Suprapubic skin (tissue), 4 donors: ENCODE measurements around the gene LARP4. TPM values are rescaled to one million over a fixed set of nuclear protein-coding genes. Genes with fewer than 3 reads are reported as not detected.
"Not testable (repeated sequence)": the region's sequence is repeated elsewhere in the genome, so short reads cannot be mapped to it uniquely, and the experiment has no call there.

Source experiments
- DNase-seq, 2 donors: peaks; one replicate each; pipeline ENCODE4 v3.0.0-alpha.2; 2019; ENCODE audit warnings: low spot score in 2 of 2
- H3K27ac ChIP-seq: fragments of 200-600 bp; sonication (generic); one replicate; pipeline ENCODE4 v1.5.1; 2019
- H3K27me3 ChIP-seq: fragments of 200-600 bp; sonication (generic); one replicate; pipeline ENCODE4 v1.5.1; 2019
- H3K36me3 ChIP-seq: fragments of 200-600 bp; sonication (generic); one replicate; pipeline ENCODE4 v1.5.1; 2019
- H3K4me1 ChIP-seq: fragments of 200-600 bp; sonication (generic); one replicate; pipeline ENCODE4 v1.5.1; 2019
- H3K4me3 ChIP-seq: fragments of 200-600 bp; sonication (generic); one replicate; pipeline ENCODE4 v1.5.1; 2019; ENCODE audit warnings: mild to moderate bottlenecking
- H3K9me3 ChIP-seq: fragments of 200-600 bp; sonication (generic); one replicate; pipeline ENCODE4 v1.5.1; 2019
- EP300 ChIP-seq: sonication (generic); formaldehyde crosslinking; IDR thresholded peaks from one replicate; pipeline ENCODE4 v1.6.1; 2017; ENCODE audit warnings: antibody characterized with exemption
- POLR2A ChIP-seq, 2 donors: fragments of 450-650 bp; IDR thresholded peaks; one replicate each; pipeline ENCODE4 v1.6.1; 2017; ENCODE audit warnings: antibody characterized with exemption in 2 of 2, mild to moderate bottlenecking in 2 of 2, moderate library complexity in 2 of 2
- POLR2AphosphoS5 ChIP-seq, 3 donors: sonication (generic); formaldehyde crosslinking; IDR thresholded peaks; one replicate each; pipeline ENCODE4 v1.6.1; 2017; ENCODE audit warnings: antibody characterized with exemption in 3 of 3
- WGBS: methylation state at CpG from one replicate; pipeline ENCODE4 v1.1.5; 2018; 5-methylcytosine and 5-hydroxymethylcytosine counted together
- total RNA-seq, 4 donors: library from RNA; depleted of rRNA; stranded (reverse); fragments of >200 nt; gene quantifications; one replicate each; pipeline ENCODE4 v1.1.0, GENCODE V29; 2016
- TF ChIP-seq, protein P1 (sequence below), 2 donors: fragments of 200-600 bp in 1 of 2; fragments of 450-650 bp in 1 of 2; sonication (generic) in 1 of 2; IDR thresholded peaks; one replicate each; pipeline ENCODE4 v1.5.1; 2016 to 2019; ENCODE audit warnings: antibody characterized with exemption in 2 of 2, mild to moderate bottlenecking in 1 of 2, moderate library complexity in 1 of 2

Gene LARP4
- total RNA-seq, 4 donors from 2014 or later = 23.5 to 43.0 (median 26.9) TPM

DNA sequence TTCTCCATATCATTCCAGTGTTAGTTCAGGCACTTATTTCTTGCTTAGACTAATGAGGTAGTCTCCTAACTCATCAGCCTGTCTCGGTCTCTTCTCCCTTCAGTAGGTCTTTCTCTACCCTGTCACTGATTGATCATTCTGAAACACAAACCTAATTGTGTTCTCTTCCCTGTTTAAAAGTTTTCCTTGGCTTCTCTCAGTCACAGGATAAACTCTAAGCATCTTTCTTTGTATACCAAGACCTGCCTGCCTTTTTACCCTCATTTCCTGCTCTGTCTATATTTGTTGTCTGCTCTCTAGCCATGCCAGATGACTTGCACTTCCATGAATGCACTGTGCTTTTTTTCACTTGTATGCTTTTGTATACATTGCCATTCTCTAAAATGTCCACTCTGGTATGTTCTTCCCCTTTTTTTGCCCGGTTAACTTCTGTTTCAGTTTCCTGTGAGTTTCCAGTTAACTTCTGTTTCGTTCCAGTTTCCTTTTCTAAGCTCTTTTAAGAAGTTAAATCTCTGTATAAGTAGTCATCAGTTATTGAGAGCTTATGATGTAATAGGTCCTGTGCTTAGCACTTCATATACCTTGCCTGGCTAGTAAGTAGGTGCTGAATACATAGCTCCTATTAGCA is 116.8 kb downstream of the LARP4 start:
- Histone ChIP-seq H3K27ac (peak overlapping the region; percentile 66), H3K27me3 (no peaks in the 10 kb centered on the region), H3K9me3 (no peaks in the 10 kb centered on the region), H3K36me3 (no peaks in the 10 kb centered on the region), H3K4me3 (no peak overlapping the region), H3K4me1 (peaks cover 53% of the 10 kb centered on the region)
- WGBS = 42% methylated on average over 3 of the region's 3 CpGs
- TF ChIP-seq, protein P1, sequence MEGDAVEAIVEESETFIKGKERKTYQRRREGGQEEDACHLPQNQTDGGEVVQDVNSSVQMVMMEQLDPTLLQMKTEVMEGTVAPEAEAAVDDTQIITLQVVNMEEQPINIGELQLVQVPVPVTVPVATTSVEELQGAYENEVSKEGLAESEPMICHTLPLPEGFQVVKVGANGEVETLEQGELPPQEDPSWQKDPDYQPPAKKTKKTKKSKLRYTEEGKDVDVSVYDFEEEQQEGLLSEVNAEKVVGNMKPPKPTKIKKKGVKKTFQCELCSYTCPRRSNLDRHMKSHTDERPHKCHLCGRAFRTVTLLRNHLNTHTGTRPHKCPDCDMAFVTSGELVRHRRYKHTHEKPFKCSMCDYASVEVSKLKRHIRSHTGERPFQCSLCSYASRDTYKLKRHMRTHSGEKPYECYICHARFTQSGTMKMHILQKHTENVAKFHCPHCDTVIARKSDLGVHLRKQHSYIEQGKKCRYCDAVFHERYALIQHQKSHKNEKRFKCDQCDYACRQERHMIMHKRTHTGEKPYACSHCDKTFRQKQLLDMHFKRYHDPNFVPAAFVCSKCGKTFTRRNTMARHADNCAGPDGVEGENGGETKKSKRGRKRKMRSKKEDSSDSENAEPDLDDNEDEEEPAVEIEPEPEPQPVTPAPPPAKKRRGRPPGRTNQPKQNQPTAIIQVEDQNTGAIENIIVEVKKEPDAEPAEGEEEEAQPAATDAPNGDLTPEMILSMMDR (IDR thresholded peaks at IDR 0.05) = no peak
- TF ChIP-seq POLR2AphosphoS5 (IDR thresholded peaks at IDR 0.05) = no peak
- no peak for TF ChIP-seq EP300
- no peak for TF ChIP-seq POLR2A (IDR thresholded peaks at IDR 0.05)
- DNase-seq = no peak

DNA sequence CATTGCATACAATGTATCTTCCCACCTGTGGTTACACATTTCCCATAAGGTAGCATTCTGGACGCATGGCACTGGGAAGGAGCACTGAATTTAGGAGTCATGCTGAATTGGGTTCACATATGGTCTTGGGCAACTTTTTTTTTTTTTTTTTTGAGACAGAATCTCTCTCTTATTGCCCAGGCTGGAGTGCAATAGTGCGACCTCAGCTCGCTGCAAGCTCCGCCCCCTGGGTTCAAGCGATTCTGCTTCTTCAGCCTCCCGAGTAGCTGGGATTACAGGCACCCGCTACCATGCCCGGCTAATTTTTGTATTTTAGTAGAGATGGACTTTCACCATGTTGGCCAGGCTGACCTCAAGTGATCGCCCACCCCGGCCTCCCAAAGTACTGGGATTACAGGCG is 117.4 kb downstream of the LARP4 start:
- Histone ChIP-seq H3K36me3 (no peaks in the 10 kb centered on the region), H3K9me3 (no peaks in the 10 kb centered on the region), H3K4me3 (no peak overlapping the region), H3K4me1 (peaks cover 50% of the 10 kb centered on the region), H3K27me3 (no peaks in the 10 kb centered on the region), H3K27ac (no peak overlapping the region)
- TF ChIP-seq, protein P1 (IDR thresholded peaks at IDR 0.05) = no peak
- TF ChIP-seq POLR2AphosphoS5 (IDR thresholded peaks at IDR 0.05) = no peak
- TF ChIP-seq EP300 = no peak
- TF ChIP-seq POLR2A (IDR thresholded peaks at IDR 0.05) = no peak
- no peak for DNase-seq
- WGBS = 85% methylated on average over 11 of the region's 11 CpGs

DNA sequence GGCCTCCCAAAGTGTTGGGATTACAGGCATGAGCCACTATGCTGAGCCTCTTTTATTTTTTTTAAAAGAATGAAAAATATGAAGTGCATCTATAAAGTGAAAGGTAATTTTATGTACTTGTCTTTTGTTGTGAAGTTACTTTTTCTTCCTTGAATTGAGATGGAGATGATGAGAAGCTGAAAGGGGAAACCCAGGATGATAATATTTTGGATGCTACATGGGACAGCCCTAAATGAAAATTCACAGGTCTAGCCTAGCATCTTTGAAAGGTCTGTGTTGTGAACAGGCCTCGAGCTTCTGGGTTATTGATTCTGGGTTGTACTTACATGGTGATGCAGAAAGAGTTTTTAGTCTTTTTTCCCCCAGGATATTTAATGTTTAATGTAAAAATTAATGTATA is 118.7 kb downstream of the LARP4 start:
- 84% methylated on average over 1 of the region's 1 CpG for WGBS

DNA sequence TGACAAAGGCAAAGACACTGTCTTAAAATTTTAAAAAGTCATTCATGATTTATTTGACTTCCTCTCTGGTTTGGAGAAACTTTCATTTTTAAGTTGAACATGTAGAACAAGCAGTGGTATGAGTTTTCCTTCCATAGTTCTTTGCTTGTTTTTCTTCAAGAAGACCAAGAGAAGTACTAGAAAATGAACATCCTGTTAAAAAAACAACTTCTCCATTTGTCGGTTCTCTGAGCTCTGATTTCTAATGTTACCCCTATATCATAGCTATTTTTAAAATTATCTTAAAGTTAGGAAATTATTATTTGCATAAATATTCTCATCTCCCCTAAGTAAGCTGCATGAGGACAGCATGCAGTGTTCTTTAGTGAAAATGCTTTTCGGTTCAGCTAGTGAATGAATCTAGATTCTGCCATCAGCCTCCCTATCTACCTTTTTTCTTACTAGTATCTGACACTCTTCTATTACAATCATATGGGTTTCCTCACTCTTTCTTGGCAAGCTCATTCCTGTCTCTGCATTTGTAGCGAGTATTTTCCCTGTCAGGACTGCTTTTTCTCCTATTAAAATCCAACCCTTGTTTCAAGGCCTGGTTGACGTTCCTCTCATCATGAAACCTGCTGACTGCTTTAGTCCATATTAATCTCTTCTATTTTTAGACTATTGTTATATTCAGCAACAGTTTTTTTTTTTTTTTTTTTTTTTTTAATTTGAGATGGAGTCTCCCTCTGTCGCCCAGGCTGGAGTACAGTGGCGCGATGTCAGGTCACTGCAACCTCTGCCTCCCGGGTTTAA is 119.9 kb downstream of the LARP4 start:
- Histone ChIP-seq H3K36me3 (peaks cover 3% of the 10 kb centered on the region), H3K4me3 (no peak overlapping the region), H3K27me3 (no peaks in the 10 kb centered on the region), H3K9me3 (no peaks in the 10 kb centered on the region), H3K27ac (peak overlapping the region; percentile 41), H3K4me1 (peaks cover 31% of the 10 kb centered on the region)
- TF ChIP-seq EP300 (no peak), POLR2AphosphoS5 (IDR thresholded peaks at IDR 0.05) (no peak), POLR2A (IDR thresholded peaks at IDR 0.05) (no peak)
- TF ChIP-seq, protein P1 (IDR thresholded peaks at IDR 0.05) = no peak
- 59% methylated on average over 8 of the region's 8 CpGs for WGBS
- DNase-seq = no peak

More for the DNA sequence above, 118.7 kb downstream of the LARP4 start:
- H3K36me3 ChIP-seq = no peaks in the 10 kb centered on the region
- peaks cover 44% of the 10 kb centered on the region for H3K4me1 ChIP-seq
- H3K4me3 ChIP-seq = no peak overlapping the region
- DNase-seq = no peak
- no peak overlapping the region for H3K27ac ChIP-seq
- no peaks in the 10 kb centered on the region for H3K9me3 ChIP-seq
- H3K27me3 ChIP-seq = no peaks in the 10 kb centered on the region
- TF ChIP-seq POLR2A (IDR thresholded peaks at IDR 0.05) (no peak), POLR2AphosphoS5 (IDR thresholded peaks at IDR 0.05) (no peak), EP300 (no peak)
- TF ChIP-seq, protein P1 (IDR thresholded peaks at IDR 0.05) = no peak

DNA sequence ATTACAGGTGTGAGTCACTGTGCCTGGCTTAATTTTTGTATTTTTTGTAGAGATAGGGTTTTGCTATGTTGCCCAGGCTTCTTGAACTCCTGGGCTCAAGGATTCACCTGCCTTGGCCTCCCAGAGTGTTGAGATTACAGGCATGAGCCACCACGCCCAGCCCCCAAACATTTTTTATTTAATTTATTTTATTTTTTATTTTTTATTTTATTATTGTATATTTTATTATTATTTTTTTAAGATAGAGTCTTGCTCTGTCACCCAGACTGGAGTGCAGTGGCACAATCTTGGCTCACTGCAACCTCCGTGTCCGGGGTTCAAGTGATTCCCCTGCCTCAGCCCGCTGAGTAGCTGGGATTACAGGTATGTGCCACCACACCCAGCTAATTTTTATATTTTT is 121.1 kb downstream of the LARP4 start:
- not testable (repeated sequence) for H3K27ac ChIP-seq, H3K9me3 ChIP-seq, H3K27me3 ChIP-seq, H3K4me3 ChIP-seq, DNase-seq, H3K36me3 ChIP-seq
- 96% methylated on average over 4 of the region's 4 CpGs for WGBS
- H3K4me1 ChIP-seq = peaks cover 31% of the 10 kb centered on the region
